Measurements from ENCODE around the gene CEACAM19. TPM values are rescaled to one million over a fixed set of nuclear protein-coding genes. Genes with fewer than 3 reads are reported as not detected.
"Not testable (repeated sequence)": the region's sequence is repeated elsewhere in the genome, so short reads cannot be mapped to it uniquely, and the experiment has no call there.

The CEACAM19 gene, protein sequence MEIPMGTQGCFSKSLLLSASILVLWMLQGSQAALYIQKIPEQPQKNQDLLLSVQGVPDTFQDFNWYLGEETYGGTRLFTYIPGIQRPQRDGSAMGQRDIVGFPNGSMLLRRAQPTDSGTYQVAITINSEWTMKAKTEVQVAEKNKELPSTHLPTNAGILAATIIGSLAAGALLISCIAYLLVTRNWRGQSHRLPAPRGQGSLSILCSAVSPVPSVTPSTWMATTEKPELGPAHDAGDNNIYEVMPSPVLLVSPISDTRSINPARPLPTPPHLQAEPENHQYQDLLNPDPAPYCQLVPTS
- 10 to 100 TPM in 2 of 4 donors, 1 to 10 TPM in 2; 9.0 to 27.2 (median 14.3) TPM for polyA plus RNA-seq (ENCODE audit: insufficient read length in 4 of 4)

DNA sequence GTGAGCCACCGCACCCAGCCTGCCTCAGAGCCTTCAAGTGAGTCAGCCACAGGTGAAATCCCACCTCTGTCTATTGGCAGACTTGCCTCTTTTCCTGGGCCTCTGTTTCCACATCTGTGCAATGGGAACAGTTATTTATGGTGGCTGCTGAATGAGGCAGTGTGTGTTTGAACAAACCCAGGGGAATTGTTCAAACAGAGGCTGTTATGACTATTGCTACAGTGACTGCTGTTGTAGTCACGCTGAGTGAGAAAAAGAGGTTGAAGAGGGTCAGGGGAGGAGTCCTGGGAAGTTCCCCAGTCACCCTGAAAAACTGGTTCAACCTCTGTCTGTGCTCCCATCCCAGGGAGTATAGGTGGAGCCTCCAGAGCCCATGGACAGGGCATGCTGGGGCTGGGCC, at the start of gene CEACAM19:
CEACAM19 (plus strand) TSS at position 83 of the 400 bp plus-strand sequence. CDS start 450 bp downstream, outside the sequence.
- no peak for DNase-seq (ENCODE audit: low read depth in 4 of 4, low spot score in 3 of 4)

DNA sequence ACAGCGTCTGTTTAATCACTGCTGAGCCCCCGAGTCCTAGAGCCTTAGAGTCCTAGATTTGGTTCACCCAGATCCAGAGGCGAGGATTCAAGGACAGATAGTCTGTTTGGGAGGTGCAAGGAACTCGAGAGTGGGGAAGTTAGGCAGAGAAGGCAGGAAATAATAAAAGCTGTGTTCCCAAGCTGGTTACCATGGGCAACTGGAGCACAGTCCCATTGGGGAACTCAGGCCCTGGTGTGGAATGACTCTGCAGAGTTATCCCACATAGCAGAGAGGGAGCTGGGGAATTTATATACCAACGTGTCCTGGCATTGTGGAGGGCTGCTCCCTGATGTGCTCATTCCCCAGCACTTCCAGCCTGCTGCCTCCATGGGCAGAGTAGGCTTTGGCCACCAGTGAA, 48.2 kb upstream of the CEACAM19 start:
- DNase-seq (ENCODE audit: low read depth in 4 of 4, low spot score in 3 of 4) = no peak

DNA sequence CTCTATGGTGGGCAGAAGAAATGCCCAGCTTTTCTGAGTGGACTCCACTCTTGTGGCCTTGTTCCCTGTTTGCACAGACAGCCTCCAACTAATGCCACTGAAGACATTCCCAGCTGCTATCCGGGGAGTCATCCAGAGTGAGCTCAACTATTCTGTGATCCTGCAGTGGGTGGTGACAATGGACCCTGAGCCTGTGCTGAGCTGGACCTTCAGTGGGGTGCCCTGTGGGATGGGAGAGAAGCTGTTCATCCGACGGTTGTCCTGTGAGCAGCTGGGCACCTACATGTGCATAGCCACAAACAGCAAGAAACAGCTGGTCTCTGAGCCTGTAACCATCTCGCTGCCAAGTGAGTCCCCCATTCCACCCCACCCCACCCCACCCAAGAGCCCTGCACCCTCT, 47.7 kb upstream of the CEACAM19 start:
- DNase-seq (ENCODE audit: low read depth in 4 of 4, low spot score in 3 of 4) = no peak

DNA sequence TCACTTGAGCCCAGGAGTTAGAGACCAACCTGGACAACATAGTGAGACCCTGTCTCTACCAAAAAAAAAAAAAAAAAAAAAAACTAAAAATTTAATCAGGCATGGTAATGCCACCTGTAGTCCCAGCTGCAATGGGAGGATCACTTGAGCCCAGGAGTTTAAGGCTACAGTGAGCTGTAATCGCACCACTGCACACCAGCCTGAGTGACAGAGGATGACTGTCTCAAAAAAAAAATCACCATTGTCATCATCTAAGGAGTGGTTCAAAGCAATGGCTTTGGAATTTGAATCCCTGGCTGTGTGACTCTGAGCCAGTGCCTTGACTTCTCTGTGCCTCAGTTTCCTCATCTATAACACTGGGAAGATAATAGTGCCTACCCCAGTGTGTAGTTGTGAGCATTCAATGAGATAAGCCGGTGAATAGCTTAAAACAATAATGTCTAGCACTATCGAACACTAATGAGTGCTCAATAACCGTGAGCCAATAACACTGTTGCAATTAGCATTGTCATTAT, 46.4 kb upstream of the CEACAM19 start:
- no peak for DNase-seq (ENCODE audit: low read depth in 4 of 4, low spot score in 3 of 4)

DNA sequence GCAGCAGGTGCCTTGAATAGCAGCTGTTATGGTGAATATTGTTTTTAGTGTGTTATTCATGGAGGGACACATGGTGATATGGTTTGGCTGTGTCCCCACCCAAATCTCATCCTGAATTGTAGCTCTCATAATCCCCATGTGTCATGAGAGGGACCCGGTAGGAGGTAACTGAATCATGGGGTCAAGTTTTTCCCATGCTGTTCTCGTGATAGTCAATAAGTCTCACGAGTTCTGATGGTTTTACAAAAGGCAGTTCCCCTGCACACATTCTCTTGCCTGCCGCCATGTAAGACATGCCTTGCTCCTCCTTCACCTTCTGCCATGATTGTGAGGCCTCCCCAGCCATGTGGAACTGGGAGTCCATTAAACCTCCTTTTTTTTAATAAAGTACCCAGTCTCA, 45.6 kb upstream of the CEACAM19 start:
- DNase-seq (ENCODE audit: low read depth in 4 of 4, low spot score in 3 of 4) = not testable (repeated sequence)

DNA sequence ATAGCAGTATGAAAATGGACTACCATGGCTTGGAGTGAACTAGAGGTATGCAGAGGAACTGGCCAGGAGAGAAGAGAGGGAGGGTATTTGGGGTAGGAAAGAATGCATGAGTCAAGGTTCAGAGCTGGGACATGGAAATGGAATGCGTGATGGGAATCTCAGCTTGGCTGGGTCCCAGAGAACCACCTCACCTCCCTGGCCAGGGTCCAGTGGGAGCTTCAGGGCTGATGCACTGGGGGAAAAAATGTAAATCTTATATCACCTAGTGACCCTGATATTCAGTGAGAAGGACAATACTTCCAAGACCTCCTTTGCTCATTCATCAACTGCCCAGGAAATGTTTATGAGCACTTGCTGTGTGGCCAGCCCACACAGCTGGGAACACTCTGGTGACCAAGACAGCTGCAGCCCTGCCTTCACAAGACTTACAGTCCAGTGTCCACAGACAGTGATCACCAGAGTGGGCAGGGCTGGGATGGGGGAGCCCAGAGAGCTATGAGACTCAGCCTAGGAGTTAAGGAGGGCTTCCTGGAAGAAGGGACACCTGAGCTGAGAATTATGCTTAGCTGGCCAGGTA, 45.1 kb upstream of the CEACAM19 start:
- no peak for DNase-seq (ENCODE audit: low read depth in 4 of 4, low spot score in 3 of 4)

DNA sequence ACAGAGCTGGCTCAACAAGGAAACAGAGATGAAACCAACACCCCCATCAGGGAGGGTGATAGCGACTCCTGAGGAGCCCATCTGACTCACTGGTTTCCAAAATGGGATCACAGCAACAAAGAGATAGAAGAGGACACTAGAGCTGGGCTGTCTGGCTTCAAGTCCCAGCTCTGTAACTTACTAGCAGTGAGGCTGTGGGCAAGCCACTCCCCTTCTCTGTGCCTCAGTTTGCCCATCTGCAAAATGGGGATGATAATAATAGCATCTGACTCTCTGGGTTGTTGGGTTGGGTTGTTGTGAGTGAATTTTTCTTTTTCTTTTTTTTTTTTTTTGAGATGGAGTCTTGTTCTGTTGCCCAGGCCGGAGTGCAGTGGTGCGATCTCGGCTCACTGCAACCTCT, 43.7 kb upstream of the CEACAM19 start:
- no peak for DNase-seq (ENCODE audit: low read depth in 4 of 4, low spot score in 3 of 4)

DNA sequence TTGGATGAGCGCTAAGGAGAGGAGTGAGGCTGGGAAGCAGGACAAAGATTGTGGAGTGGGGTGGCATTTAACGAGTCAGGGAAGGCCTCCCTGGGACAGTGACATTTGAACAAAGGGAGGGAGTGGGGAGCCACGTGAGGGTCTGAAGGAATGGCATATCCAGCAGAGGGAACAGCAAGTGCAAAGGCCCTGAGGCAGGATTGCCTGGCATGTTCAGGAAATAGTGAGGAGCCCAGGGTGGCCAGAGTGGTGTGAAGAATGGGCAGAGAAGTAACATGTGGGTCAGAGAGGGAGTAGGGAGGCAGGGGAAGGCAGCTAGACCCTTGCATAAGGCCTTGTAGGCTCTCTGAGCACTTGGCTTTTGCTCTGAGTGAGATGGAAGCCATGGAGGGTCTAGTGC, 42.5 kb upstream of the CEACAM19 start:
- no peak for DNase-seq (ENCODE audit: low read depth in 4 of 4, low spot score in 3 of 4)

DNA sequence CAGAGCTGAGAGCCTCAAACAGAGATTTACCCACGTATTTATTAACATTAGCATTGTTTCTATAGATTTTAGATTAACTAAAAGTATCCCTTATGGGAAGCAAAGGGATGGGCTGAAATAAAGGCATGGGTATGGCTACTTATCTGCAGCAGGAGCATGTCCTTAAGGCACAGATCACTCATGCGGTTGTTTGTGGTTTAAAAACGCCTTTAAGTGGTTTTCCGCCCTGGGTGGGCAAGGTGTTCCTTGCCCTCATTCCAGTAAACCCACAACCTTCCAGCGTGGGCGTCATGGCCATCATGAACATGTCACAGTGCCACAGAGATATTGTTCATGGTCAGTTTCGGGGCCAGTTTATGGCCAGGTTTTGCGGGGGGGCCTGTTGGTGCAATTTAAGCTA, 39.7 kb upstream of the CEACAM19 start:
- DNase-seq (ENCODE audit: low read depth in 4 of 4, low spot score in 3 of 4) = not testable (repeated sequence)

DNA sequence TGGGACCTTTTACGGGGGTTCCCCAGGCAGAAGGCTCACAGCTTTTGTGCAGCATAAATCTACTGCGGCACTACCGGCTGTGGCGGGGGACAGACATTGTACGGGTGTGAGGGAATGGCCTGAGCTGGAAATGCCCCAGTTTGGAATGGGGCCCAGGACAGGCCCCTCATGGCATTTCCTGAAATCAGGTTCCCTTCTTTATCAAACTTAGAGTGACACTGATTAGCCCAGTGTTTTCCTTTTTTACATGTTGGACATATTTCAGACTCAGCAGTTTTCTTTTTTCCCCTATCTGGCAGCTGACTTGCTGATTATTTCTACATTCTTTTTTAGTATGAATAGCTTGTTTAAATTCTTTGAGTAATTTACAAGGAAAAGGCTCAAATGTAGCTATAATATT, 37.2 kb upstream of the CEACAM19 start:
- not testable (repeated sequence) for DNase-seq (ENCODE audit: low read depth in 4 of 4, low spot score in 3 of 4)

DNA sequence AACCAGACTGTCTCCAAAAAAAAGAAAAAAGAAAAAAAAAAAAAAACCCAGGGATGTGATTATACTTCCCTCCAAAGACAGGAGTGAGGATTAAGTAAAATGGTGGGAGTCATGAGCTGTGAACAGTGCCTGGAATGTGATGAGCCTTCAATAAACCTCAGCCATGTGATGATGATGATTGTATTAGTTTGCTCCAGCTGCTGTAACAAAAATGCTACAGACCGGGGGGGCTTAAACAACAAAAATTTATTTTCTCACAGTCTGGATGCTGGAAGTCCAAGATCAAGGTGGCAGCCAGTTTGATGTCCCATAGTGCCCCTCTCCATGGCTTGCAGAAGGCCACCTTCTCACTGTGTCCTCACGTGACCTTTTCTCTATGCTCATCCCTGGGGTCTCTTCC, 36.5 kb upstream of the CEACAM19 start:
- DNase-seq (ENCODE audit: low read depth in 4 of 4, low spot score in 3 of 4) = no peak

DNA sequence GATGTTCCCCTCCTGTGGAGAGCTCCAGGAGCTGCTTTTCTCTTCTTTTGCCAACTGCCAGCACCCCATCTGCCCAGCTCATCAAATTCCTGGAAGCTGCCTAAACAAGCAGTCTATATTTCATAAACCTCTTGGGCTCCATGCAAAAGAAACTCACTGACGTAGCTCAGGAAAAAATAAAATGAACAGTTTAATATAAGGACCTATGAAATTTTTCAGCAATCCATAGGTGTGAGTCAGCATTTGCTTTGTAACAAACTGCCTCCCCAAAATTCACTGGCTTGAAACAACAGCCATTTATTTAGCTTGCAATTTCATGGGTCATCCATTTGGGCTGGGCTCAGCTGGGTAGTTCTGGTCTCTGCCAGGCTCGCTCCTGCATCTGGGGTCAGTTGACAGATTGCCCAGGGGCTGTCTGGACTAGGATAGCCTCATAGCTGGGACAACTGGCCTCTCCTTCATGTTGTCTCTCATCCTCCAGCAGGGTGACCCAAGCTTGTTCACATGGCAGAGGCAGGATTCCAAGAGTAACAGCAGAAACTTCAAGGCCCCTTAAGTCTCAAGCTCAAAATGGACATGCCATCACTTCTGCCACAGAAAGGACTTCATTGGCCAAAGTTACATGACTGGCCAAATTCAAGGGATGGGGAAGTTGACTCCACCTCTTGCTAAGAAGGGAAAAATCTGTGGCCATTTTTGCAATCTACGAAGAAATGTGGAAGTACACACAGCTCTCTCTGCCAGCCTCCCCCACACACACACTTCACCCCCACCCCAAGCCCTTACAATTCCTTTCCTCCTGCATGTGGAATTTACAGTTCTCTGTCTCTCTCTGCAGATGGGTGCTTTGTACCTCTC, 35.5 kb upstream of the CEACAM19 start:
- DNase-seq (ENCODE audit: low read depth in 4 of 4, low spot score in 3 of 4) = no peak

DNA sequence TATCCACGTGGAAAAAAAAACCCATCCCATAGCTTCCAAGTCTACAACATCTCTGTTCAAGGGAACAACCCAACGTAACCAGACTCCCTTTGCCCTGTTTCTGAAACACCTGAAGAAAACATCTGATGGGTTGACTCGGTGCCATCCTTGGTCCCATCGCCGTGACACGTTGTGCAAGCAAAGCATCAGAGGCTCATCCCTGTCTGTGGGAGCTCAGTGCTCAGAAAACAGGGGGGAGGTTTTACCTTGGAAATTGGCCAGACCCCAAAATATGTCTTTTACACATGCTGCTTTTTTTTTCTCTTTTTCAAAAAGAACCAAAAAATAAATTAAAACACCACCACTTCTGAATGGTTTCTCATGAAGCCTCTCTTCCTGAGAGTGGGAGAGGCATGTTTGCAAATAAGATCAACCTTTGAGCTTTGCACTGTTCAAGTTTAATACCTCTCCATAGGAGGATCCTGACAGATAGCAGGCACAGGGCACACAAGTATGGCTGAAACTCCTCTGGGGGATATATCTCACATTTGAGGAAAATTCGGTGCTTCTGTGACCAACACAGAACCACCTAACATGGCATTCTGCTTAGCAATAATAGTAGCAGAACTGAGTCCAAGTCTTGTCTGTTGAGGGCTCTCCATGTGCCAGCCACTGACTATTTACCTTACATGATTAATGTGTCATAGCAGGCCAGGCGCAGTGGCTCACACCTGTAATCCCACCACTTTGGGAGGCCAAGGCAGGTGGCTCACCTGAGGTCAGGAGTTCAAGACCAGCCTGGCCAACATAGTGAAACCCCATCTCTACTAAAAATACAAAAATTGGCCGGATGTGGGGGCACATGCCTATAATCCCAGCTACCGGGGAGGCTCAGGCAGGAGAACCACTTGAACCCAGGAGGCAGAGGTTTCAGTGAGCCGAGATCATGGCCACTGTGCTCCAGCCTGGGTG, 34.6 kb upstream of the CEACAM19 start:
- DNase-seq (ENCODE audit: low read depth in 4 of 4, low spot score in 3 of 4) = no peak

DNA sequence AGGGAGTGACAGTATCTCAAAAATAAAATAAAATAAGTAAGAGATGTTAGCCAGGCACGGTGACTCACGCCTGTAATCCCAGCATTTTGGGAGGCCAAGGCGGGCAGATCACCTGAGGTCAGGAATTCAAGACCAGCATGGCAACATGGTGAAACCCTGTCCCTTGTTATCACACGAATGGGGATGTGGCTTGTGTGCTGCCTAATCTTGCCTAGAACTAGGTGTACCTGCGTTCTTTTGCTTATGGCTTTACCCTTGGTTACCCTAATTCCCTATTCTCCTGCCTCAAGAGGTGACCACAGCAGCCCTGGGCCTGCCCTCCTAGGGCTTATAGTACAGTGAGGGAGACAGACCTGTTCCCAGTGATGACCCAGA, 33.9 kb upstream of the CEACAM19 start:
- no peak for DNase-seq (ENCODE audit: low read depth in 4 of 4, low spot score in 3 of 4)

DNA sequence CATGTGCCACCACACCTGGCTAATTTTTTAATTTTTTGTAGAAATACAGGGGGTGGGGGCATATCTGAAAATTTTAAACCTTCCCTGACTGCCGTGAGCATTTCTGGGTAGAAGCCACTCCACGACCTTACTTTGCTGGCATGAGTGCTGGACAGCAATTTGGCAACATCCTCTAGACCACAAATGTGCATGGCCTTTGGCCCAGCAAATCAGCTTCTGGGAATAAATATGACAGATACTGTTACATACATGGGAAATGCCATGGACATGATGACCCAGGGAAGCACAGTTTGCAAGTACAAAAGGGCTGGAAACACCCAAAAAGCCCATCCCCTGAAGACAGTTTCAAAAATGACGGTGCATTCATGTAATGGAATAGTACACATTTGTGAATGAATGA, 30.8 kb upstream of the CEACAM19 start:
- DNase-seq (ENCODE audit: low read depth in 4 of 4, low spot score in 3 of 4) = no peak

DNA sequence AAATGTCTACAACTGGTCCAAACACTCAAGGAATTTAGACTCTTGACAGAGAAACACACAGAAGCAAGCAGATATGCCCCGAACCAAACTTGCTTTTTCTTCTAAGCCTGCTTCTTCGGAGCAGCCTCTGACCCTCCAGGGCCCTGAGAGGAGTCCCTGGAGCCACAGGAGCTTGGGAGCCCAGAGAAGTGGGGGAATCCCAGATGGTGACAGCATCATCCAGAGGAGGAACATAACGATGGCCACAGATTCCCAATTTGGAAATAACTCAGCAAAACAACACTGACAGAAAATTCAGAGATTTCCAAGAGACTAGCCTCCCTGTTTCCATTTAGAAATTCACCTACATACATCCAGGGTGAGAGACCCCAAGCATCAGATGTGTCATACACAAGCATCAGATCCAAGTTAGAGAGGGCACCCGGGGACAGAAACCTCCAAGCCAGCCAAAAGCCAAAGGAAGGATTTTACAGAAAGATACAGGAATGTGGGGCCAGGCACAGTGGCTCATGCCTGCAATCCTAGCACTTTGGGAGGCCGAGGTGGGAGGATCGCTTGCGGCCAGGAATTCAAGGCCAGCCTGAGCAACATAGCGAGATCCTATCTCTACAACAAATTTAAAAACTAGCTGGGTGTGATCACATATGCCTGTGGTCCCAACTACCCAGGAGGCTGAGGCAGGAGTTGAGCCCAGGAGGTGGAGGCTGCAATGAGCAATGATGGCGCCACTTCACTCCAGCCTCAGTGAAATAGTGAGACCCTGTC, 29.6 kb upstream of the CEACAM19 start:
- DNase-seq (ENCODE audit: low read depth in 4 of 4, low spot score in 3 of 4) = no peak

DNA sequence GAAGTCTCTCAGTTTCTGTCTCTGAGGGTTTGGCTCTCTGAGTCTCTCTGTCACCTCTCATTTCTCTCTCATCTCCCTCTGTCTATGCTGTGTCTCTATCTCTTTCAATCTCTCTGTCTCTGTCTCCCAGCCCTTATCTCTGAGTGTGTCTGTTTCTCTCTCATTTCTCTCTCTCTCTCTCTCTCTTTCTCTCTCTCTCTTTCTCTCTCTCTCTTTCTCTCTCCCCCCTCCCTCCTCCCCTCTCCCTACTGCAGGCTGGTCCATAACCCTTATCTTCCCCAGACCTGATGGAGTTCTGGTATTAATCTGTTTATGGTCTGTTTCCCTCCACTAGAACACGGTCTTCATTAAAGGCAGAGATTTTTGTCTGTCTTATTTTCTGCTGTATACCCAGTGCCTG, 28.9 kb upstream of the CEACAM19 start:
- DNase-seq (ENCODE audit: low read depth in 4 of 4, low spot score in 3 of 4) = no peak

DNA sequence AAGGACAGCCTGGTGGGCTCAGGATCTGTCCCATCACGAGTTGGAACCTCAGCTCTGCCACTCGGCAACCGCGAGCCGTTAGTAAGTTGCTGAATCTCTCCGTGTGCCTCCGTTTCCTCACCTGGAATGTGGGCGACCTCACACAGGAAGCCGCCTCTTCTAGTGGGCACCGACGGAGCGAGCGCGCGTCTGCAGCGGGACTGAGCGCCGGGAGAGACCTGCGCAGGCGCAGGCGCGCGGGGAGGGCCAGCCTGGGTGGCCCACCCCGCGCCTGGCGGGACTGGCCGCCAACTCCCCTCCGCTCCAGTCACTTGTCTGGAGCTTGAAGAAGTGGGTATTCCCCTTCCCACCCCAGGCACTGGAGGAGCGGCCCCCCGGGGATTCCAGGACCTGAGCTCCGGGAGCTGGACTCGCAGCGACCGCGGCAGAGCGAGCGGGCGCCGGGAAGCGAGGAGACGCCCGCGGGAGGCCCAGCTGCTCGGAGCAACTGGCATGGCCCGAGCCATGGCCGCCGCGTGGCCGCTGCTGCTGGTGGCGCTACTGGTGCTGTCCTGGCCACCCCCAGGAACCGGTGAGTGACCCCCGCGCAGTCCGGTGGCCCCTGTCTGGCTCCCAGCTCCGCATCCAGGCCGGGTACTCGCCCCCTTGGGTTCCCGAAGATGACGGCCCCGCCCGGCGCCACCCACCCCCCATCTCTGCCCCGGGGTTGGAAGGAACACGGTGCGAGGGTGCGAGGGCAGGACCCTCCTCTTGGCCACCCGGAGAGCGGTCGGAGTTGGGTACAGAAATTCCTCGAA, 27.5 kb upstream of the CEACAM19 start, which contains the start of gene PVR:
PVR (plus strand) TSS at position 306 of the 797 bp plus-strand sequence; CDS start at position 493, 187 bp downstream.
- peak in 1 of 4 donors; percentile 53 for DNase-seq (ENCODE audit: low read depth in 4 of 4, low spot score in 3 of 4)

Measured in left renal pelvis (tissue), 4 donors.